SK-N-MC (cell line): ENCODE results near the gene JPH3.

Experiments
- DNase-seq: peaks from one replicate; pipeline ENCODE4 v3.0.0-alpha.2; 2011; ENCODE audit warnings: low read depth, low spot score
- H3K27ac ChIP-seq: fragments of 200-600 bp; sonication (generic); 2 replicates; pipeline ENCODE4 v1.5.1; 2016; ENCODE audit warnings: mixed run types
- H3K36me3 ChIP-seq: fragments of 200-600 bp; sonication (generic); 2 replicates; pipeline ENCODE4 v1.6.1; 2017; ENCODE audit warnings: antibody characterized with exemption, low read length, mixed read lengths; ENCODE audit not compliant: insufficient read depth
- H3K4me3 ChIP-seq: fragments of 200-600 bp; sonication (generic); 2 replicates; pipeline ENCODE4 v1.5.1; 2016
- H3K9ac ChIP-seq: fragments of 200-600 bp; sonication (generic); 2 replicates; pipeline ENCODE4 v1.8.0; 2017; ENCODE audit warnings: mixed run types, mixed read lengths; ENCODE audit not compliant: insufficient read length
- H3K9me3 ChIP-seq: fragments of 200-600 bp; sonication (generic); 2 replicates; pipeline ENCODE4 v1.6.1; 2017; ENCODE audit warnings: low read depth, mild to moderate bottlenecking, antibody characterized with exemption, low read length, moderate library complexity, mixed read lengths
- EZH2 ChIP-seq: fragments of 200-600 bp; sonication (generic); IDR thresholded peaks from one replicate; pipeline ENCODE4 v1.6.1; 2017; ENCODE audit warnings: antibody characterized with exemption
- FOXP2 ChIP-seq: optimal IDR thresholded peaks from 2 replicates; pipeline ENCODE3; 2011; ENCODE audit warnings: mild to moderate bottlenecking, moderate library complexity; ENCODE audit not compliant: insufficient read depth; ENCODE audit errors: extremely low read length, control extremely low read depth
- POLR2AphosphoS5 ChIP-seq: IDR thresholded peaks from 2 replicates; pipeline ENCODE4 v1.6.1; 2012; ENCODE audit warnings: mild to moderate bottlenecking, low read depth, low read length, borderline replicate concordance

Gene JPH3

GRCh38 chr16:87695534-87695933, 93.2 kb downstream of the JPH3 start:
- Histone ChIP-seq H3K9ac (no peak overlapping the region), H3K4me3 (no peak overlapping the region), H3K36me3 (no peaks in the 10 kb centered on the region), H3K27ac (no peak overlapping the region), H3K9me3 (no peaks in the 10 kb centered on the region)
- DNase-seq, result no peak
- TF ChIP-seq POLR2AphosphoS5, result no peak
- TF ChIP-seq EZH2, result no peak
- TF ChIP-seq FOXP2, result no peak

DNA sequence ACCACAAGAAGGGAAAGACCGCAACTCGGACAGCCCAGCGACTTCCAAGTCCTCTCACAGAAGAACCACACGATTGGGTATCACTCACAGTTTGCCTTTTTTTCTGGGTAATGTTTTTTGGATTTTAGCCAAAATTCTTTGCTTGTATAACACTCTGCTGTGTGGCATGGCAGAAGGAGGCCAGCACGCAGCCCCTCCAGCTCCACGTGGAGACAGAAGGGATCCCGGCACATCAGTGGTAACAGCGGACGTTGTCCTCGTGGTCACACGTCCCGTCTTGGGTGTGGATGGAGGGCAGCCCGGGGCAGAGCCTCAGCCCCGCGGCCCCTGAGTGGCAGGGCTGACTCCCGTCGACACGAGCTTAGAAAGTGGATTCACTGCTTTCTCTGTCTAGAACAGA, 94.4 kb downstream of the JPH3 start:
- TF ChIP-seq EZH2 (no peak), POLR2AphosphoS5 (no peak), FOXP2 (no peak)
- DNase-seq, result no peak
- Histone ChIP-seq H3K4me3 (no peak overlapping the region), H3K9ac (no peak overlapping the region), H3K36me3 (no peaks in the 10 kb centered on the region), H3K9me3 (no peaks in the 10 kb centered on the region), H3K27ac (no peak overlapping the region)

GRCh38 chr16:87697256-87697655, 94.9 kb downstream of the JPH3 start:
- no peak overlapping the region for H3K9ac ChIP-seq
- no peak overlapping the region for H3K27ac ChIP-seq

GRCh38 chr16:87697792-87698191, 95.5 kb downstream of the JPH3 start:
- Histone ChIP-seq H3K36me3 (no peaks in the 10 kb centered on the region), H3K9me3 (no peaks in the 10 kb centered on the region), H3K9ac (no peak overlapping the region), H3K27ac (no peak overlapping the region), H3K4me3 (no peak overlapping the region)
- TF ChIP-seq POLR2AphosphoS5 (no peak), FOXP2 (no peak), EZH2 (no peak)
- no peak for DNase-seq

More at GRCh38 chr16:87697256-87697655, 94.9 kb downstream of the JPH3 start:
- no peaks in the 10 kb centered on the region for H3K9me3 ChIP-seq
- no peak for TF ChIP-seq EZH2
- no peaks in the 10 kb centered on the region for H3K36me3 ChIP-seq
- no peak for DNase-seq
- no peak overlapping the region for H3K4me3 ChIP-seq

- no peak for DNase-seq
- Histone ChIP-seq H3K9me3 (no peaks in the 10 kb centered on the region), H3K27ac (no peak overlapping the region), H3K4me3 (no peak overlapping the region), H3K9ac (no peak overlapping the region), H3K36me3 (no peaks in the 10 kb centered on the region)
- no peak for TF ChIP-seq FOXP2
- no peak for TF ChIP-seq EZH2
- no peak for TF ChIP-seq POLR2AphosphoS5
Measured at GRCh38 chr16:87698241-87698640, 95.9 kb downstream of the JPH3 start.

GRCh38 chr16:87698676-87699199, 96.4 kb downstream of the JPH3 start:
- H3K4me3 ChIP-seq, result no peak overlapping the region

DNA sequence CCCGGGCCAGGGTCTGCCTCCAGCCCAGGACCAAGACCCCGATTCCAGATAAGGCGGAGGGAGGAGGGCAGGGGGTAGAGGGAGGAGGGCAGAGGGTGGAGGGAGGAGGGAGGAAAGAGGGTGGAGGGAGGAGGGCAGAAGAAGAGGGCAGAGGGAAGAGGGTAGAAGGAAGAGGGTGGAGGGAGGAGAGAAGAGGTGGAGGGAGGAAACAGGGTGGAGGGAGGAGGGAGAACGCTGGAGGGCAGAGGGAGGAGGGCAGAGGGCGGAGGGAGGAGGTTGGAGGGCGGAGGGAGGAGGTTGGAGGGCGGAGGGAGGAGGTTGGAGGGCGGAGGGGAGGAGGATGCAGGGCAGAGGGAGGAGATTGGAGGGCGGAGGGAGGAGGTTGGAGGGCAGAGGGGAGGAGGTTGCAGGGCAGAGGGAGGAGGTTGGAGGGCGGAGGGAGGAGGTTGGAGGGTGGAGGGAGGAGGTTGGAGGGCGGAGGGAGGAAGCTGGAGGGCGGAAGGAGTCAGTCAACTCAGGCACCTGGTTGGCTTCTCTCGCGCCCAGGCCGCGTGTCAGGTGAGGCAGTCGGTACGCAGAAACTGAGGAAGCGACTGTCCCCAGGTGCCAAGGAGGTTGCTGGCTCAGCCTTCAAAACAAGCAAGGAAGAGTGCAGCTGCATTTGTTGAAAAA, 98.2 kb downstream of the JPH3 start:
- Histone ChIP-seq H3K9me3 (no peaks in the 10 kb centered on the region), H3K4me3 (no peak overlapping the region), H3K27ac (no peak overlapping the region), H3K9ac (no peak overlapping the region), H3K36me3 (no peaks in the 10 kb centered on the region)
- no peak for DNase-seq
- TF ChIP-seq EZH2 (no peak), FOXP2 (no peak), POLR2AphosphoS5 (no peak)

More at GRCh38 chr16:87698676-87699199, 96.4 kb downstream of the JPH3 start:
- no peak overlapping the region for H3K9ac ChIP-seq
- no peaks in the 10 kb centered on the region for H3K36me3 ChIP-seq
- H3K9me3 ChIP-seq, result no peaks in the 10 kb centered on the region
- H3K27ac ChIP-seq, result no peak overlapping the region
- DNase-seq, result no peak
- TF ChIP-seq FOXP2, result no peak
- no peak for TF ChIP-seq POLR2AphosphoS5
- no peak for TF ChIP-seq EZH2

GRCh38 chr16:87701078-87701460, 98.8 kb downstream of the JPH3 start:
- H3K27ac ChIP-seq, result no peak overlapping the region
- H3K4me3 ChIP-seq, result no peak overlapping the region
- H3K9me3 ChIP-seq, result no peaks in the 10 kb centered on the region
- H3K9ac ChIP-seq, result no peak overlapping the region
- H3K36me3 ChIP-seq, result no peaks in the 10 kb centered on the region
- no peak for TF ChIP-seq EZH2
- TF ChIP-seq FOXP2, result no peak
- no peak for TF ChIP-seq POLR2AphosphoS5
- DNase-seq, result no peak

DNA sequence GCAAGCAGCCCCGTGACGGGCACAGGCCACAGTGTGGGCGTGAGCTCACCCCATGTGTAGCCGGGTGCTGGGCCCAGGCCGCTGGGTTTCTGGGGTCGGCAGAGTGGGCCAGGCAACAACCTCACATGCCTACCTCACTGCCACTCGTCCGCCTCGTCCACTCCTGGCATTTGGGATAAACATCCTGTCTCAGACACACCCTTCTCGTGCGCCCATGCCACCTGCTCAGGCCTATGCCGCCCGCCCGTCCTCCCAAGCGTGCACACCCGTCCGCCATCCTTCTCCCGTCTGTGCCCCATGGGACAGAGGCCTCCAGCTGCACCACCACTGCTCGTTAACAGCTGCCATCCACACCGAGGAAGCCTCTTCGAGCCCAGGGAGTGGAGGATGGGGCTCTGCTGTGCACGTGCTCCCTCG, 99.2 kb downstream of the JPH3 start:
- DNase-seq, result no peak
- Histone ChIP-seq H3K9ac (no peak overlapping the region), H3K9me3 (no peaks in the 10 kb centered on the region), H3K27ac (no peak overlapping the region), H3K4me3 (no peak overlapping the region), H3K36me3 (no peaks in the 10 kb centered on the region)
- TF ChIP-seq EZH2 (no peak), FOXP2 (no peak), POLR2AphosphoS5 (no peak)

DNA sequence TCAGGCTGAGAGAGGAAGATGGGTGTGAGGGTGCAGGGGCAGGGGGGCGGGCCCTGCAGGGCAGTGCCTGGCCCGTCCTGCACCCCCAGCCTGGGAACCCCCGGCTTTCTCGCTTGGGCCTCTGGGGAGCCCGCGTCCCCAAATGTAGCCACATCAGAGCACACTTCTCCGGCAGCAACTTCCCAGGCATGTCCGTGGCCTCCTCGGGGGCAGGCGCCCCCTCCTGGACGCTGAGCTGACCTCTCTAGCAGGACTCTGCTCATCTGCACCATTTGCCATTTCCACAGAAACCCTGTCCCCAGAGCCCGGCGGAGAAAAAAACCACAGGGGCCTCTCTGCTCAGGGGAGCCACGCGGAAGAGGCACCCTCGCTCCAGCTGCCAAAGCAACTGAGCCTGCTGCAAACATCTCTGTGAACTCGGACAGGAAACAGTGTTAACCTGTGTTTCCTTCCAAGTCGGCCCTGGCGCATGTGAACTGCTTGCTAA, 100.1 kb downstream of the JPH3 start:
- H3K9me3 ChIP-seq, result no peaks in the 10 kb centered on the region
- no peaks in the 10 kb centered on the region for H3K36me3 ChIP-seq
- DNase-seq, result no peak
- H3K27ac ChIP-seq, result no peak overlapping the region
- H3K4me3 ChIP-seq, result no peak overlapping the region
- no peak overlapping the region for H3K9ac ChIP-seq
- no peak for TF ChIP-seq POLR2AphosphoS5
